Esophagus muscularis mucosa (tissue), 4 donors: ENCODE measurements around the gene HEYL. TPM values are rescaled to one million over a fixed set of nuclear protein-coding genes. Genes with fewer than 3 reads are reported as not detected.

ENCODE experiments used
- DNase-seq: peaks from one replicate; pipeline ENCODE4 v3.0.0-alpha.2; 2017; ENCODE audit errors: extremely low spot score
- H3K27ac ChIP-seq, 4 donors: fragments of 200-600 bp; sonication (generic); replicated peaks in 1 of 4; 1 replicate in 3 of 4; 2 replicates in 1 of 4; pipeline ENCODE4 v1.5.1; 2016 to 2019; ENCODE audit warnings: mild to moderate bottlenecking in 1 of 4
- H3K27me3 ChIP-seq, 4 donors: fragments of 200-600 bp; sonication (generic); one replicate each; pipeline versions ENCODE4 v1.5.1 to v1.6.0; 2016 to 2019
- H3K36me3 ChIP-seq, 4 donors: fragments of 200-600 bp; sonication (generic); one replicate each; pipeline ENCODE4 v1.5.1; 2016 to 2019
- H3K4me1 ChIP-seq, 4 donors: fragments of 200-600 bp; sonication (generic); one replicate each; pipeline ENCODE4 v1.5.1; 2016 to 2019
- H3K4me3 ChIP-seq, 4 donors: fragments of 200-600 bp; sonication (generic); 1 replicate in 2 of 4; 2 replicates in 2 of 4; pipeline ENCODE4 v1.5.1; 2016 to 2019; ENCODE audit warnings: mild to moderate bottlenecking in 4 of 4, moderate library complexity in 1 of 4
- H3K9me3 ChIP-seq, 4 donors: fragments of 200-600 bp; sonication (generic); 1 replicate in 3 of 4; 2 replicates in 1 of 4; pipeline ENCODE4 v1.5.1; 2016 to 2019
- EP300 ChIP-seq: sonication (generic); formaldehyde crosslinking; IDR thresholded peaks from one replicate; pipeline ENCODE4 v1.6.1; 2017; ENCODE audit warnings: antibody characterized with exemption
- POLR2A ChIP-seq: fragments of 450-650 bp; IDR thresholded peaks from one replicate; pipeline ENCODE4 v1.6.1; 2017; ENCODE audit warnings: antibody characterized with exemption, moderate library complexity, mild to moderate bottlenecking, low read depth
- POLR2AphosphoS5 ChIP-seq, 2 donors: sonication (generic); formaldehyde crosslinking; IDR thresholded peaks; one replicate each; pipeline ENCODE4 v1.6.1; 2017; ENCODE audit warnings: antibody characterized with exemption in 2 of 2
- WGBS: methylation state at CpG from one replicate; pipeline ENCODE4 v1.1.5; 2018; 5-methylcytosine and 5-hydroxymethylcytosine counted together
- intact Hi-C: fragments of 100-400 bp; cut with DNase I; formaldehyde crosslinking; loops from one replicate; pipeline ENCODE4 v1.15.1; 2023
- total RNA-seq, 4 donors: library from RNA; depleted of rRNA; stranded (reverse); fragments of >200 nt; gene quantifications; one replicate each; pipeline versions ENCODE4 v1.1.0 to v1.2.1, GENCODE V29; 2016
- TF ChIP-seq, protein P1 (sequence below), 3 experiments: fragments of 200-600 bp in 2 of 3; fragments of 450-650 bp in 1 of 3; sonication (generic) in 2 of 3; IDR thresholded peaks; one replicate each; pipeline ENCODE4 v1.5.1; 2017 to 2019; ENCODE audit warnings: antibody characterized with exemption in 3 of 3, mild to moderate bottlenecking in 2 of 3, moderate library complexity in 1 of 3

HEYL gene
- total RNA-seq, 4 donors from 2014 or later, result 5.6 to 8.8 (median 8.4) TPM

DNA sequence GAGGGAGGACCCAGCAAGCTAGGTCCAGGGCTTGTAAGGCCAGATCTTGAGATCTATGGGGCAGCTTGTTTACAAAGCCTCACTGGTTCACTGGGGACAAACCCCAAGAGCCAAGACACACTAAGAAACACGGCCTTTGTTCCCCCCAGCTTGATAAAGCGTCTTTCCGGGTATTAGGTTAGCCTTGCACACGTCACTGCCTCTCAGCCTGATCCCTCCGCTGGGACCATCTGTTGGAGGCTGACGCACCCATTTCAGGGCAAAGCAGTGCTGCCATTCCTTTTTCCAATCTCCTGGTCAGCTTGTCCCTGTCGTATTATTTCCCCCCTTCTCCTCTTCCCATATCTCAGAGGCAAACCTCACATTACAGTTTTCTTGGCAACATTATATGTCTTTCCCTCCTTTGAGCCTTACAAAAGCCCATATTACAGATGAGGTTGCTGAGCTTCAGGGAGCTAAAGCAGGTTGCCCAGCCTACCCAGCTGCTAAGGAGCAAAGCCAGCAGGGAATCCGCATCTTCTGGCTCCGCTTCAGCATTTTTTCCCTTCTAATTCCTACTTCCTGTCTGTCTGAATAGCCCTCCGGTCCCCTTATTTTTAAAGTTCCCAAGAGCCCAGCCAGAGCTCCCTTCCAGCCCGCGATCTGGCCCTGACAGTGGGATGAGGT is 4.1 kb downstream of the HEYL start:
- Histone ChIP-seq H3K27ac (peak overlapping the region; percentile 18 to 61 (median 44)), H3K4me1 (peaks cover 0 to 33% (median 27%) of the 10 kb centered on the region in 4 donors), H3K36me3 (peaks cover 0 to 23% (median 2%) of the 10 kb centered on the region in 4 donors), H3K9me3 (no peaks in the 10 kb centered on the region), H3K27me3 (peaks cover 6 to 72% (median 16%) of the 10 kb centered on the region in 4 donors), H3K4me3 (peak overlapping the region in 1 of 4 donors; percentile 4)
- TF ChIP-seq POLR2AphosphoS5 (IDR thresholded peaks at IDR 0.05) (peak; percentile 9 to 55), POLR2A (no peak), EP300 (no peak)
- TF ChIP-seq, protein P1, sequence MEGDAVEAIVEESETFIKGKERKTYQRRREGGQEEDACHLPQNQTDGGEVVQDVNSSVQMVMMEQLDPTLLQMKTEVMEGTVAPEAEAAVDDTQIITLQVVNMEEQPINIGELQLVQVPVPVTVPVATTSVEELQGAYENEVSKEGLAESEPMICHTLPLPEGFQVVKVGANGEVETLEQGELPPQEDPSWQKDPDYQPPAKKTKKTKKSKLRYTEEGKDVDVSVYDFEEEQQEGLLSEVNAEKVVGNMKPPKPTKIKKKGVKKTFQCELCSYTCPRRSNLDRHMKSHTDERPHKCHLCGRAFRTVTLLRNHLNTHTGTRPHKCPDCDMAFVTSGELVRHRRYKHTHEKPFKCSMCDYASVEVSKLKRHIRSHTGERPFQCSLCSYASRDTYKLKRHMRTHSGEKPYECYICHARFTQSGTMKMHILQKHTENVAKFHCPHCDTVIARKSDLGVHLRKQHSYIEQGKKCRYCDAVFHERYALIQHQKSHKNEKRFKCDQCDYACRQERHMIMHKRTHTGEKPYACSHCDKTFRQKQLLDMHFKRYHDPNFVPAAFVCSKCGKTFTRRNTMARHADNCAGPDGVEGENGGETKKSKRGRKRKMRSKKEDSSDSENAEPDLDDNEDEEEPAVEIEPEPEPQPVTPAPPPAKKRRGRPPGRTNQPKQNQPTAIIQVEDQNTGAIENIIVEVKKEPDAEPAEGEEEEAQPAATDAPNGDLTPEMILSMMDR (IDR thresholded peaks at IDR 0.05), result no peak
- 72% methylated on average over 12 of the region's 12 CpGs for WGBS
- DNase-seq, result no peak
- intact Hi-C loops, result no loop called here

DNA sequence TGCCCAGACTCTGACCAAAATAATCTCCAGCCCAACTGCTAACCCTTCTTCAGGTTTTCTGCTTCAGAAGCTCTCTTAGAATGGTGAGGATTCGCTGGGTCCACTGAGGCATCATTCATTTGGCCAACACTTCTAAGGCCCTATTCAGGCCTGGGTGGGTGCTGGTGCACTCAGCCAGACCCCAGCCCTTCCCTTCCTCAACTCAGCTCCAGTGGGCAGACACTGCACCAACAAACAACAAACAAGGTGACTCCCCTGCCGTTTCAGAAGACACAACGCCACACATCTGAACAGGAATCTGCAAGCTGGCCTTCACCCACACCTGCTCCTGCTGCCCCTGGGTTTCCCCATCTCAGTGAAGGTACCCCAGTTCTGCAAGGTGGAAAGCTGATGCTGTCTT is 6.0 kb downstream of the HEYL start:
- 91% methylated on average over 3 of the region's 3 CpGs for WGBS
- Histone ChIP-seq H3K9me3 (no peaks in the 10 kb centered on the region), H3K27ac (peak overlapping the region; percentile 23 to 58 (median 47)), H3K36me3 (peaks cover 0 to 39% (median 6%) of the 10 kb centered on the region in 4 donors), H3K27me3 (peaks cover 0 to 52% (median 3%) of the 10 kb centered on the region in 4 donors), H3K4me3 (peak overlapping the region; percentile 37 to 51 (median 38)), H3K4me1 (peaks cover 0 to 28% (median 17%) of the 10 kb centered on the region in 4 donors)
- intact Hi-C loops, result no loop called here
- TF ChIP-seq POLR2AphosphoS5 (IDR thresholded peaks at IDR 0.05), result no peak
- TF ChIP-seq EP300, result no peak
- TF ChIP-seq POLR2A, result no peak
- TF ChIP-seq, protein P1 (IDR thresholded peaks at IDR 0.05), result no peak
- DNase-seq, result no peak

DNA sequence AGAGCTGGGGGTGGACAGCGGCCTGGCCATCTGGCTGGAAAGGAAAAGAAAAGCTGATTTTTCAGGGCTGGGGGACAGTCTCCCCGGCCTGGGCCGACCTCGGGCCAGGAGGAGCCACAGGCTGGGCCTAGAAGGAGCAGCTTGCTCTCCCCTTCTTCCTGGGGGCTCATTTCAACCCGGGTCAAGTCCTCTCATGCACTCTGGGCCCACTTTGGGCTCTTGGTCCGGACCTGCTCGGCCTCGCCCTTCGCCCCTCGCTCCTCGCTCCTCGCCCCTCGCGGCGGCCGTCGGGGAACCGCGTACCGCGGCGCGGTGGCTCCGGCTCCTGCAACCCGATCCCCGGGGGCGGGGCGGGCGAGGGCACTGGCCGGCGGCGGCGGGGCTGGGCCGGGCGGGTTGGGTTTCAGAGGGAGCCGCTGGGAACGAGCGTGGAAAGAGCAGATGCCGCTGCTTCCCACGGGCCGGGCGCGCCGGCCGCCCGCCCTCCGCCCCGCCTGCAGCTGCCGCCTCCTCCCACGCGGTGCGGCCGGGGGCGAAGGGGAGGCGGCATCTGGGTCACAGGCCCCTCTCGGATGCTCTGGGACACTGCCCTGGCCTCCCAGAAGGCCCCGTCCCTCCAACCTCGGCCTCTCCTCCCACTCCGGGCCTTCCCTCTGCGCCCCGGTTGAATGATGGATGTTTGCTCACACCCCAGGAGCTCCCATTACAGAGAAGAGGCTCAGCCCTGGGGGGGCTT is 6.6 kb downstream of the HEYL start:
- no peak for DNase-seq
- WGBS, result 30% methylated on average over 34 of the region's 61 CpGs
- Histone ChIP-seq H3K4me3 (peak overlapping the region; percentile 37 to 51 (median 38)), H3K9me3 (no peaks in the 10 kb centered on the region), H3K4me1 (peaks cover 0 to 28% (median 17%) of the 10 kb centered on the region in 4 donors), H3K27ac (peak overlapping the region; percentile 23 to 58 (median 47)), H3K36me3 (peaks cover 0 to 40% (median 8%) of the 10 kb centered on the region in 4 donors), H3K27me3 (peaks cover 0 to 47% (median 3%) of the 10 kb centered on the region in 4 donors)
- intact Hi-C loops, result no loop called here
- no peak for TF ChIP-seq POLR2A
- TF ChIP-seq, protein P1 (IDR thresholded peaks at IDR 0.05), result no peak
- TF ChIP-seq EP300, result no peak
- no peak for TF ChIP-seq POLR2AphosphoS5 (IDR thresholded peaks at IDR 0.05)

DNA sequence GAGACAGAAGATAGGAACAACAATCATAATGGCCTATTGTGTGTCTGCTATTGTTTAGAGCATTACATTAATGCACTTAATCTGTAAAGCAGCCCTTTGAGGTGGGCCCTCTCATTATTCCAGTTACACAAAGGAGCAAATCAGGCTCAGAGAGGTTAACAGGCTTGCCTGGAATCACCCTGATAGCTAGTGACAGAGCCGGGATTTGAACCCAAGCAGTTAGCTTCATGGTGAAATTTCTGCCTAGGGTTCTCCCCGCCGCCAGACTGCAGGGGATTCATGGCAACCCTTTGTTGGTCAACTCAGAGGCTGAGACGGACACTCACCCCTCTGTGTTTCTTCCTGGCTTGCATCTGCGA is 7.1 kb downstream of the HEYL start:
- peaks cover 0 to 41% (median 3%) of the 10 kb centered on the region in 4 donors for H3K27me3 ChIP-seq
- TF ChIP-seq, protein P1 (IDR thresholded peaks at IDR 0.05), result no peak
- no peak for TF ChIP-seq POLR2A
- TF ChIP-seq EP300, result no peak
- TF ChIP-seq POLR2AphosphoS5 (IDR thresholded peaks at IDR 0.05), result no peak
- peak overlapping the region; percentile 37 to 51 (median 38) for H3K4me3 ChIP-seq
- H3K36me3 ChIP-seq, result peaks cover 0 to 42% (median 8%) of the 10 kb centered on the region in 4 donors
- WGBS, result 96% methylated on average over 5 of the region's 5 CpGs
- H3K27ac ChIP-seq, result peak overlapping the region; percentile 23 to 58 (median 47)
- H3K9me3 ChIP-seq, result no peaks in the 10 kb centered on the region
- intact Hi-C loops, result no loop called here
- peaks cover 0 to 28% (median 17%) of the 10 kb centered on the region in 4 donors for H3K4me1 ChIP-seq
- no peak for DNase-seq
